GM12865 (cell line): Measurements from ENCODE around the gene PECR.

Experiments
- DNase-seq: peaks from one replicate; pipeline ENCODE4 v3.0.0; 2010; ENCODE audit warnings: low read depth
- H3K4me3 ChIP-seq: 2 replicates; pipeline ENCODE4 v1.5.1; 2011; ENCODE audit warnings: mild to moderate bottlenecking, low read depth, low read length, control low read depth
- TF ChIP-seq, protein P1 (sequence below): IDR thresholded peaks from 2 replicates; pipeline ENCODE4 v1.5.1; 2011; ENCODE audit warnings: low read length, control low read depth, low read depth, inconsistent platforms; ENCODE audit not compliant: insufficient read depth; ENCODE audit errors: missing control alignments

Gene PECR

DNA sequence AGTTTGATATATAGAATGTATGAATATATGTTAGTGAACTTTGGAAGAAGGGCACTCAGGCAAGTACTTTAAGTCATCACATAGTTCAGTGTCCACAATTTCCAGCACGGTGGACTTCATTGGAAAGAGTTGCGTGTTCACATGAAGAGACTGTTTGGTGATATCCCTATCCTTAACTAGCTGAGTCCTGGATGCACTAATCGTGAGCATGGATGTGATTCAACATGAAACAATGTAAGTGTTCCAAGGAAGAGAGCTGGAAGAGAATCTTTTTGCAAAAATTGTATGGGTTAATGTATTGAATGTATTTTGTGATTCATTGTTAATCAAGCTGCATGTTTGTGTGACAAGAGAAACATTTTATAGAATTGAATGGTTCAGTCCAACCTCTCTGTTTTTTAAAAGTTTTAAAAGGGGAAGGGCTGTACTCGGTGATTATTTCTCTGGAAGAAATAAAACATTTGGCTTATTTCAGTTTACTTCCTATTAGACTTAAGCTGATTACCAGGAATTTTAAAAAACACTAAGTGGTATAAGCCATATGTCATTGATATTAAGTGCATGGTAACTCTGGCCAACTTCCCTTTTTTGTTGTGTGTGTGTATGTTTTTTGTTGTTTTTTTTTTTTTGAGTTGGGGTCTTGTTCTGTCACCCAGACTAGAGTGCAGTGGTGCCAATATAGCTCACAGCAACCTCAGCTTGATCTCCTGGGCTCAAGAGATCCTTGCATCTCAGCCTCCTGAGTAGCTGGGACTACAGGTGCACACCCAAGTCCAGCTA is 36.1 kb upstream of the PECR start:
- H3K4me3 ChIP-seq = no peak overlapping the region
- TF ChIP-seq, protein P1, sequence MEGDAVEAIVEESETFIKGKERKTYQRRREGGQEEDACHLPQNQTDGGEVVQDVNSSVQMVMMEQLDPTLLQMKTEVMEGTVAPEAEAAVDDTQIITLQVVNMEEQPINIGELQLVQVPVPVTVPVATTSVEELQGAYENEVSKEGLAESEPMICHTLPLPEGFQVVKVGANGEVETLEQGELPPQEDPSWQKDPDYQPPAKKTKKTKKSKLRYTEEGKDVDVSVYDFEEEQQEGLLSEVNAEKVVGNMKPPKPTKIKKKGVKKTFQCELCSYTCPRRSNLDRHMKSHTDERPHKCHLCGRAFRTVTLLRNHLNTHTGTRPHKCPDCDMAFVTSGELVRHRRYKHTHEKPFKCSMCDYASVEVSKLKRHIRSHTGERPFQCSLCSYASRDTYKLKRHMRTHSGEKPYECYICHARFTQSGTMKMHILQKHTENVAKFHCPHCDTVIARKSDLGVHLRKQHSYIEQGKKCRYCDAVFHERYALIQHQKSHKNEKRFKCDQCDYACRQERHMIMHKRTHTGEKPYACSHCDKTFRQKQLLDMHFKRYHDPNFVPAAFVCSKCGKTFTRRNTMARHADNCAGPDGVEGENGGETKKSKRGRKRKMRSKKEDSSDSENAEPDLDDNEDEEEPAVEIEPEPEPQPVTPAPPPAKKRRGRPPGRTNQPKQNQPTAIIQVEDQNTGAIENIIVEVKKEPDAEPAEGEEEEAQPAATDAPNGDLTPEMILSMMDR = no peak

DNA sequence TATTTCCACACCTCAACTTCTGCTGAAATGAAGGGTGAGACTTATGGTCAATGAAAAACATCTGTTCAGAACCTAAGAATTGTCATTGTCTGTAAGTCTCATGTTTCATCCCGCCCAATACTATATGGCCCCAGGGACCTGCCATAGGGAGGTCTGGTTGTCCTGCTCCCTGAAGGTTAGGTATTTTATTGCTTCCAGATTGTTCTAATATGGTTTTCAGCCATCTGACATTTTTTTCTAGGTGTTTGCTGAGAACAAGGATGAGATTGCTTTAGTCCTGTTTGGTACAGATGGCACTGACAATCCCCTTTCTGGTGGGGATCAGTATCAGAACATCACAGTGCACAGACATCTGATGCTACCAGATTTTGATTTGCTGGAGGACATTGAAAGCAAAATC is 34.8 kb upstream of the PECR start:
- no peak overlapping the region for H3K4me3 ChIP-seq
- TF ChIP-seq, protein P1 = no peak
- DNase-seq = no peak

More for the DNA sequence above, 36.1 kb upstream of the PECR start:
- no peak for DNase-seq

DNA sequence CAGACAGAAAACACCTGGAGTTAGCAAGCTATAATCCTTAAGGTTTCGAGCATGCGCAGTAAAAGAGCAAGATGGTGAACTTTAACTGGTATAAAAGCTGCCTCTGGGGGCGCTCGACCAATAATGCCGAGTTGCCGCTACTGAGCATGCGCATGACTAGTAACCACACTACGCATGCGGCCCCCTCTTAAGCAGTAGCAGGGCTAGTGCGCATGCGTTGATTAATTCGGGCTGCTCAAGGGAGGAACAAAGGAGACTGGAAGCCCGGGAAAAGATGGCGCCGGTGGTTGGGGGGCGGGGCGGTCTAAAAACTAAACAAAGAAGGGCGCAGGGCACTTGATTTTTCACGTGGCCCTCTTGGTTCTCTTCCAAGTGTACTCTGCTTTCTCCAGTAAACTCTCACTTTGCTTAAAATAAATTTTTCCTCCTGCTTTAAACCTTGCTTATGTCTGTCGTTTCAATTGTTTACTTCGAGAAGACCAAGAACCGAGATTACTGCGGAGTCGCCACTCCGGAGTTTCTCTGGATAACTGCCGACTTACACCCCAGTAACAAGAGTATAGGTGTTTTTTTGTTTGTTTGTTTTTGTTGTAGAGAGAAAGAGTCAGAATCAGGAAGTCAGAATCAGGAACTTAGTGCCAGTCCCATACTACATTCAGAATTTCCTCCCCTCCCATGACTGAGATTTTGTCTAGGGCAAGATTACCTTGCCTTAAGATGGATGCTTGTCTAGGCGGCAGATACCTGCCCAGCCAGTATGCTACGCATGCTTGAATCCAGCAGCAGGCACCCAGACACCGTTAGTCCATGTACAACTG is 33.3 kb upstream of the PECR start:
- TF ChIP-seq, protein P1 = peak; percentile 83
- H3K4me3 ChIP-seq = peak overlapping the region; percentile 67
- peak; percentile 99 for DNase-seq

DNA sequence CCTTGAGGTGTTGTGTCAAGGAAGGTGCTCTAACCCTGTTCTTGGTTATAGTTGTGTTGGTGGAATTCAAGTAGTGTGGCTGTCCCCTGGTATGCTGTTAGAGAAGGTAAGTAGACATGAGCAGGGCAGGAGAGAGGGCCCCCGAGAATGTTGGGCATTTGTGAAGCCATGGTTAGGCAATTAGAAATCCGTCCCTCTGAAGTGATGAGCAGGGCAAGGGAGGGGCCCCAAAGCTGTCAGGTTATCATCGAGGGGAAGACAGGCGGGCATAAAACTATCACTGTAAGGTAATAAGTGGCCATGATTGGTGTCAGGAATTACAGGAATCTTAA is 32.7 kb upstream of the PECR start:
- peak overlapping the region; percentile 47 for H3K4me3 ChIP-seq
- DNase-seq = no peak
- TF ChIP-seq, protein P1 = no peak

DNA sequence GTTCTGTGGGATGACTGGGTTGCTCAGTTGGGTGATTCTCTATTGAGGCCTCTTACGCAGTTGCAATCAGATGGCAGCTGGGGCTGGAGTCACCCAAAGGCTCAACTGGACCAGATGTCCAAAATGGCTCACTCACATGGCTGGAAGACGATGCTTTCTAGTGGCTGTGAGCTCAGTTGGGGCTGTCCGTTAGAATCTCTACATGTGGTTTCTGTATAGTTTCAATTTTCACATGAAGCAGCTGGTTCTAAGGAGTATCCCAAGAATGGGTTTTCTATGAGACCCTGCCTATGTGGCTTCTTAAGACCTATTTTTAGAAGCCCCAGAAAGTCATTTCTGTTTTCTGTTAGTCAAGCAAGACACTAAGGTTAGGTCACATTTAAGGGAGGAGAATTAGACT is 32.0 kb upstream of the PECR start:
- H3K4me3 ChIP-seq = peak overlapping the region; percentile 47
- peak; percentile 96 for DNase-seq
- TF ChIP-seq, protein P1 = no peak

DNA sequence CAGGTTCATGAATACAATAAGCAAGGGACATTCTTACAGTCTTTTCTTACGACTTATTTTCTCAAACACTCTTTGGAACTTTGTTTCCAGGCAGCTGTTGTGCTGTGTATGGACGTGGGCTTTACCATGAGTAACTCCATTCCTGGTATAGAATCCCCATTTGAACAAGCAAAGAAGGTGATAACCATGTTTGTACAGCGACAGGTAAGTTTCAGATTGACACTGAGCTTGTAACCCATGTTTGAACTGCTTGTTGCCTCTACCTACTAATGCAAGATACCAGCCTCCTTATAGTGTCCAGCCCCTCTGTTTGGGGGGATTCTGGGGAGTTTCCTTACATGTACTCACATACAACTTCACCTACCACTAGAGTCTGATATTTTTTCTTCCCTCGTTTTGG is 31.3 kb upstream of the PECR start:
- DNase-seq = peak; percentile 40
- TF ChIP-seq, protein P1 = no peak

DNA sequence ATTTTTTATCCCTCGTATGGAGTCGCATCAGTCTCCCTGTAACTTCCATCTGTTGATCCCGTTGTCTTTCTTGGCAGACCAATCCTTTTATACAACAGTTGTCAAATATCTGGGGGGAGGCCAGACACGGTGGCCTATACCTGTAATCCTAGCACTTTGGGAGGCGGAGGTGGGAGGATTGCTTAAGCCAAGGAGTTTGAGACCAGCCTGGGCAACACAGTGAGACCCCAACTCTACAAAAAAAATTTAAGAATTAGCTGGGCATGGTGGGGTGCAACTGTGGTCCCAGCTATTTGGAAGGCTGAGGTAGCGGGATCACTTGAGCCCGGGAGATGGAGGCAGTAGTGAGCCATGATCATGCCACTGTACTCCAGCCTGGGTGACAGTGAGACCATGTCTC is 29.5 kb upstream of the PECR start:
- DNase-seq = no peak
- H3K4me3 ChIP-seq = peak overlapping the region; percentile 67
- TF ChIP-seq, protein P1 = no peak

More for the DNA sequence above, 31.3 kb upstream of the PECR start:
- peak overlapping the region; percentile 15 for H3K4me3 ChIP-seq
